AG09319 (cell line): Measurements from ENCODE around the gene SLC34A3.
A peak's percentile ranks its signal among the peaks of the same experiment; 100 is the strongest.

Experiments
- DNase-seq: peaks from one replicate; pipeline ENCODE4 v3.0.0-alpha.2; 2010; ENCODE audit warnings: low read depth; ENCODE audit errors: extremely low read depth
- TF ChIP-seq, protein P1 (sequence below): IDR thresholded peaks from 2 replicates; pipeline ENCODE4 v1.5.1; 2011; ENCODE audit warnings: low read depth, mild to moderate bottlenecking, inconsistent platforms, low read length, moderate library complexity

Gene SLC34A3

DNA sequence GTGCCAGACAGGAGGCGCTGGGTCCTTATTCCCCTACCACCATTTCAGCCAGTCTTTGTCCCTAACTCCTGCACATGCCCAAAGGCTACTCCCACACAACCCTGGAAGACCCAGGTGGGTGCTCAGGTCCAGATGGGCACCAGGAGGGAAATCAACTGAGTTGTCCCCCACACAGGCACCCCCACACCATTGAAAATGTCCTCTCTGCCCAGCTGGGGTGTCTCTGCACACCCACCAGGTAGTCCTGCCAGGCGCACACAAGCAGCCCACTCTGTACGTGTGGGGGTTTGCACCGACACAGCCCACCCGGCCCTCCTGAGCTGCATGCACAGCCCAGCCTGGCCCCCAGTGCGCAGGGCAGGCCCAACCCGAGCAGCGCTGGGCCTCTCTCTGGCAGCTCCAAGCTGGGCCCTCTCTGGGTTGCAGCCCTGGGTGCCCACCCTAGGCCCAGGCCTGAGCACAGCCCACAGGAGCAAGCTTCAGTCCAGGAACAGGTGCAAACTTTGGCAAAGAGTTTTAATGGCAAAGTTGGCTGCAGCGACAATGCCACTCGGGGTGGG lies 10.9 kb upstream of the SLC34A3 start:
- TF ChIP-seq, protein P1, sequence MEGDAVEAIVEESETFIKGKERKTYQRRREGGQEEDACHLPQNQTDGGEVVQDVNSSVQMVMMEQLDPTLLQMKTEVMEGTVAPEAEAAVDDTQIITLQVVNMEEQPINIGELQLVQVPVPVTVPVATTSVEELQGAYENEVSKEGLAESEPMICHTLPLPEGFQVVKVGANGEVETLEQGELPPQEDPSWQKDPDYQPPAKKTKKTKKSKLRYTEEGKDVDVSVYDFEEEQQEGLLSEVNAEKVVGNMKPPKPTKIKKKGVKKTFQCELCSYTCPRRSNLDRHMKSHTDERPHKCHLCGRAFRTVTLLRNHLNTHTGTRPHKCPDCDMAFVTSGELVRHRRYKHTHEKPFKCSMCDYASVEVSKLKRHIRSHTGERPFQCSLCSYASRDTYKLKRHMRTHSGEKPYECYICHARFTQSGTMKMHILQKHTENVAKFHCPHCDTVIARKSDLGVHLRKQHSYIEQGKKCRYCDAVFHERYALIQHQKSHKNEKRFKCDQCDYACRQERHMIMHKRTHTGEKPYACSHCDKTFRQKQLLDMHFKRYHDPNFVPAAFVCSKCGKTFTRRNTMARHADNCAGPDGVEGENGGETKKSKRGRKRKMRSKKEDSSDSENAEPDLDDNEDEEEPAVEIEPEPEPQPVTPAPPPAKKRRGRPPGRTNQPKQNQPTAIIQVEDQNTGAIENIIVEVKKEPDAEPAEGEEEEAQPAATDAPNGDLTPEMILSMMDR: no peak

DNA sequence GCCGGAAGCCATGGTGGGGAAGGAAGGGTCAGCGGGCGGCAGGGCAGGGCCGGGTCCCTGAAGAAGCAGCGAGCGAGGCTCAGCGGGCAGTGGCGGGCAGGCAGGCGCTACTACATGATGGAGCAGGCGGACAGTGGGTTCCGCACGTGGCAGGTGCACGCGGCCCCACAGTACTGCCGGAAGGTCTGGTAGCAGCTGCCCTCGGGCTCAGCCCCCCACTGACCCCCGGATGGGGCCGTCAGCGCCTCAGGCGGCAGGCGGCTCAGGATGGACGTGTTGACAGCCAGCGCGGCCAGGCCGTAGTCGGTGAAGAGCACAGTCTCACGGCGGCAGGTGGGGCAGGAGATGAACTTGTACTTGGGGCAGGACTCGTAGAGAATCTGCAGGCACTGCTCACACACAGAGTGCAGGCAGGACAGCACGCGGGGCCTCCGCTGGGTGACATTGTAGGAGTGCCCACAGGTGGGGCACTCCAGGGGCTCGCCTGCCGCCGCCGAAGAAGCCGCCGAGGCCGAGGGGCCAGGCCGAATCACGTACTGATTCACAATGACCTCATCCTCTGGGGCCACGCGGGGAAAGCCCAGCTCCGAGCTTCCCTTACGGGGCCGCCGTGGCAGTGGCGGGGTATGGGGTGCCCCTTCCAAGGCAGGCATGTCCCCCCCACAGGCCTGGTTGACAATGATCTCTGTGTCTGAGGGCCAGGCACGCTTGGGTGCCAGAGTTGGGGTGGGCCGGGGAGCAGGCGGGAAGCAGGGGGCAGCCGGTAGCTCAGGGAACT lies 10.2 kb upstream of the SLC34A3 start:
- TF ChIP-seq, protein P1: no peak

More for the DNA sequence above, 10.9 kb upstream of the SLC34A3 start:
- no peak for DNase-seq

DNA sequence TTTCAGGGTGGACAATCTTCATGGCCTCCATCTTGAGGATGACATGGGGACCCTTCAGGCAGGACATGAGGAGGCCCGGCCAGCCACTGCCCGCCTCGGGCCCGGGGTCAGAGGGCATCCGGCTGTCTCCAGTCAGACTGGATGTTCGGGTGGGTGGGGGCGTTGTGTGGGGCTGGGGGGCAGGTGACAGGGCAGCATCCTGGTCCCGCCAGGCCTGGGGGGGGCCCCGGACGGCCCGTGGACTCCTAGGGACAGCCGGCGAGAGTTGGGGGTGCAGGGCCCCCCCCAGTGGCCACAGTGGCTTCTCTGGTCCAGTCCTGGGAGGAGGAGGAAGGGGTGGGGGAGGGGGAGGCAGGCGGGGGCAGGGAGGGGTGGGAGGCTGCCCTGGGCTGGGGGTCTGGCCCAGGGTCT lies 9.6 kb upstream of the SLC34A3 start:
- TF ChIP-seq, protein P1: no peak
- no peak for DNase-seq

More for the DNA sequence above, 10.2 kb upstream of the SLC34A3 start:
- DNase-seq: no peak

DNA sequence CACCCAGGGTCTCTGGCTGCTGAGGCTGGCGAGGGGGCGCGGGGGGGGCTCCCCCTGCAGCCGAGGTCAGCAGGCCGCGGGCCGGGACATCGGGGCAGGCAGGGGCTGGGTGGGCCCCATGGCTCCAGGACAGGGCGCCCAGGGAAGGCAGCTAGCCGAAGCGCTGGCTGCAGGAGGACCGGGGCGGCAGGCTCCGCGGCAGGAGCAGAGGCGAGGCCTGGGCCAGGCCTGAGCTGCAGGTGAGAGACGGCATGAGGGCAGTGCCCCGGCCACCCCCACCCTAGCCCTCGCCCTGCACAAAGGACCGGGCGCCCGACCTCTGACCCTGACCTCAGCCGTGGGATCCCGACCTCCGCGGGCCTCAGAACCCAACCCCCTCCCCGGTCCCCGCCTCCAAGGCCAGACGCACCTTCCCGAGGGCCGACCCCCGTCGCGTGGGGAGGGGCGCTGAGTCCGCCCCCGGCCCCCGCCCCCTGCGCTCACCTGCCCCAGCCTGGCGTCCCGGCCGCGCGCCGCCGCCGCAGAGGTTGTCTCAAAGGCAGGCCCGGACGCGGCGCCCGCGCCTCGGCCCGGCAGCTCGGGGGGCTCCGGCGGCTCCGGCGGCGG lies 9.1 kb upstream of the SLC34A3 start:
- DNase-seq: no peak
- TF ChIP-seq, protein P1: no peak

DNA sequence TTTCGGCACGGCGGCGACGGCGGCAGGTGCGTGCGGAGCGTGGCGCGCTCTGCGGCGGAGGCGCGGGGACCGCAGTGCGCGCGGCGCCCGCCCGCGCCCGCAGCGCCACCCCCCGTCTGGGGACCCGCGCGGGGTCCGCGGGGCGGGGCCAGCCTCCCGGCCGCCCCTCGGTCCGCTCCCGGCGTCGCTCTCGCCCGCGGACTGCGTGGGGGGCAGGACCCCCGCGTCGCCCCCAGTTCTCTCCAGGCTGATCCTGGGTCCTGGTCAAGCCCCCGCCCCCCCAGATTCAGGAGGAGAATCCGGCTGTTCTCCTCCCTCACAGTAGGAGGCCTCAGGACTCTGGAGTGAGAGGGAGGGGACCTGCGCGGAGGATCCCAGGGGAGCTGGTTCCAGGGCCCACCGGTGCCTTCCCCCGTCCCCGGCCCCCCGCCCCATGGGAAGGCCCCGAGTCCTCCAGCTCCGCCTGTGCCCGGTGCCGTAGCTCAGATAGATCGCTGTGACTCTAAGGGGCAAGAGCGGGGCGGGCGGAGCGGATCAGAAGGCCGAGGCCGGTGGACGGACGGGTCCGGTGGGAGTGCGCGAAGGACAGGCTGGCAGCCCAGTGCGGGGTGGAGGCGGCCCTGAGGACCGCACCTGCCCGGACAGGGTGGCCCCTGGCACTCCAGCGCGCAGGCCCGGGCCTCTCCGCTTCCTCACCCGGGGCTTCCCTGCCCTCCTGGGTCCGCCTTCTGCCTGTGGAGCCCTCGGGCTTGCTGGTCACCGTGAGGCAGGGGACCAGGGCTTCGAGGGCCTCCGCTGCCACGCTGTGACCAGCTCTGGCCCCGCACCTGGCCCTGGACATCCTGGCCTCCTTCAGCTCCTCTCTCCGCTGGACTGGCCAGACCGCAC lies 8.3 kb upstream of the SLC34A3 start, which contains the start of gene RNF208:
Gene RNF208, minus strand, starts transcription at position 51 of the 888 bp plus-strand sequence. CDS start 1,028 bp downstream, outside the sequence.
- TF ChIP-seq, protein P1: no peak
- DNase-seq: no peak

DNA sequence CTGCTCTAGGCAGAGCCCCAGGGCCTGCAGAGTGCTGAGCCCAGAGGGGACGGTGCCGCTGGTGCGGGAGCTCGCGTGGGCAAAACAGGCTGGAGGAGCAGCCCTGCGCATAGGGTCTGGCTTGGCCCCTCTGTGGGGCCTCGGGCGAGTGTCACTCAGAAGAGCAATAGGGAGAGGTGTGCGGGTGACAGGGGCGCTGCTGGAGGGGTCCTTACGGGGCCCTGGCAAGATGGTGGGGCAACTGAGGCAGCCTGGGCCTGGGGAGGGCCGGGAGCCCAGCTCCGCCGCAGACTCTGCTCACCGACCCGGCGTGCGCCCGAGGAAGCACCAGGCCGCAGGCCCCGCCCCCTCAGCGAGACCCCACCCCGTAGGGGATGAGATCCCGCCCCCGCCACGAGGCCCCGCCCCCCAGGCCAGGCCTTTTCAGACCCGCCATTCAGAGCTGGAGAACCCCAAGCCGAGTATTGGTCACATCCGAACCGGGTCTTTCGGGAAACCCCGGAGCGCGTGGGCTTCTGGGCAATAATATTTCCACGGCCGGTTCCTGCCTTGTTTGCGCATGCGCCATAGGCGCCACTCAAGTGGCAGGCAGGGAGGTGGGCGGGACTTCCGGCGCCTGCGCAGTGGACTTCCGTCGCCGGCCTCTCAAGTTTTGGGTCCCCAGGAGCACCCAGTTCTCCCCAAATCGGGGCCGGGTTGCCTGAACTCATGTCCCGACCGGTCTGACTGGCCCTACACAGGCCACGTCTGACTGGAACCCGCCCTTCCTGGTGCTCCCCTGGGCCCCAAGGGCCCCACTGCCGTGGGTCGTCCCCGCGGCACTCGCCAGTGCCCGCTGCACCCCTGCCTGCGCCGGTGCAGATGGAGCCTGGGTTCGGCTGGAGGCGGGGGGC lies 7.4 kb upstream of the SLC34A3 start:
- peak; percentile 96 for DNase-seq

More for the DNA sequence above, 7.4 kb upstream of the SLC34A3 start:
- TF ChIP-seq, protein P1: no peak
